HG03108 (cell line): Measurements from ENCODE around the gene ABHD5.
A peak's percentile ranks its signal among the peaks of the same experiment; 100 is the strongest.

Source experiments
- ATAC-seq: cut with Tn5 transposase; IDR thresholded peaks from one replicate; pipeline ENCODE4 v1.9.1; 2021; ENCODE audit warnings: moderate library complexity; ENCODE audit not compliant: unreplicated experiment

The ABHD5 gene

GRCh38 chr3:43684944-43685343, 5.8 kb upstream of the ABHD5 start:
- ATAC-seq = no peak

- ATAC-seq = no peak
These were observed 4.8 kb upstream of the ABHD5 start for GRCh38 chr3:43685921-43686320.

GRCh38 chr3:43686333-43686699, 4.4 kb upstream of the ABHD5 start:
- no peak for ATAC-seq

GRCh38 chr3:43686700-43687498, 3.8 kb upstream of the ABHD5 start:
- ATAC-seq = no peak

- no peak for ATAC-seq
These were observed 3.3 kb upstream of the ABHD5 start for GRCh38 chr3:43687499-43687811.

- no peak for ATAC-seq
These were observed 2.5 kb upstream of the ABHD5 start for GRCh38 chr3:43688245-43688650.

- ATAC-seq = no peak
These were observed 1.6 kb upstream of the ABHD5 start for GRCh38 chr3:43689166-43689565.

- ATAC-seq = no peak
These were observed 855 bp upstream of the ABHD5 start for GRCh38 chr3:43689766-43690399.

GRCh38 chr3:43691120-43691995, 620 bp downstream of the ABHD5 start:
- peak; percentile 22 for ATAC-seq

GRCh38 chr3:43692085-43692855, 1.5 kb downstream of the ABHD5 start:
- no peak for ATAC-seq

- no peak for ATAC-seq
These were observed 2.2 kb downstream of the ABHD5 start for GRCh38 chr3:43692971-43693370.

- ATAC-seq = no peak
These were observed 2.9 kb downstream of the ABHD5 start for GRCh38 chr3:43693594-43693993.

GRCh38 chr3:43695443-43695842, 4.7 kb downstream of the ABHD5 start:
- ATAC-seq = no peak

- ATAC-seq = no peak
These were observed 5.1 kb downstream of the ABHD5 start for GRCh38 chr3:43695863-43696262.

GRCh38 chr3:43696441-43696840, 5.7 kb downstream of the ABHD5 start:
- no peak for ATAC-seq

- no peak for ATAC-seq
These were observed 6.1 kb downstream of the ABHD5 start for GRCh38 chr3:43696881-43697280.

- ATAC-seq = peak; percentile 77
These were observed 9.1 kb downstream of the ABHD5 start for GRCh38 chr3:43699864-43700263.

GRCh38 chr3:43704697-43705096, 14.0 kb downstream of the ABHD5 start:
- no peak for ATAC-seq

GRCh38 chr3:43706342-43706741, 15.6 kb downstream of the ABHD5 start:
- ATAC-seq = no peak

- no peak for ATAC-seq
These were observed 16.5 kb downstream of the ABHD5 start for GRCh38 chr3:43707266-43707665.

- no peak for ATAC-seq
These were observed 17.3 kb downstream of the ABHD5 start for GRCh38 chr3:43707998-43708397.
